Measurements from ENCODE around the gene SHANK1.

SHANK1 gene

GRCh38 chr19:50721441-50722137 is 2.0 kb upstream of the SHANK1 start:
- Histone ChIP-seq H3K9ac (ENCODE audit: low read depth, low read length, poor library complexity) (peak overlapping the region; percentile 32), H2BK12ac (ENCODE audit: low read length) (no peak overlapping the region), H2BK120ac (ENCODE audit: low read depth, low read length) (peak overlapping the region; percentile 14), H3K4me3 (ENCODE audit: low read length in 2 of 2) (no peak overlapping the region), H4K8ac (ENCODE audit: low read depth, low read length) (no peak overlapping the region), H2AFZ (ENCODE audit: low read length) (no peak overlapping the region), H3K23ac (ENCODE audit: low read depth, low read length, poor library complexity) (no peak overlapping the region), H3K36me3 (replicated peaks in 1 of 2; ENCODE audit: control insufficient read depth in 2 of 2, insufficient read depth in 2 of 2, low read length in 2 of 2) (no peaks in the 10 kb centered on the region), H3K4me1 (ENCODE audit: control insufficient read depth in 2 of 2, insufficient read depth in 1 of 2, low read depth in 1 of 2, low read length in 2 of 2) (peaks cover 12 to 28% of the 10 kb centered on the region in 2 donors), H2BK5ac (ENCODE audit: low read length) (no peak overlapping the region), H3K14ac (ENCODE audit: low read length) (no peak overlapping the region), H3K27ac (replicated peaks; ENCODE audit: low read length) (no peak overlapping the region), H3K9me3 (replicated peaks in 1 of 2; ENCODE audit: control insufficient read depth in 2 of 2, insufficient read depth in 1 of 2, low read depth in 1 of 2, low read length in 2 of 2) (no peaks in the 10 kb centered on the region), H2AK5ac (ENCODE audit: low read depth, low read length) (no peak overlapping the region), H2BK15ac (ENCODE audit: low read length) (no peak overlapping the region), H3K18ac (ENCODE audit: low read length) (no peak overlapping the region), H3K4ac (ENCODE audit: low read length) (no peak overlapping the region), H3K27me3 (ENCODE audit: control insufficient read depth in 3 of 3, insufficient read depth in 3 of 3, low read depth in 1 of 3, low read length in 3 of 3) (peaks cover 0 to 26% (median 25%) of the 10 kb centered on the region in 3 experiments), H3K4me2 (ENCODE audit: insufficient read depth, low read length, poor library complexity, severe bottlenecking) (no peak overlapping the region), H3K79me1 (ENCODE audit: low read depth, low read length) (peaks cover 6% of the 10 kb centered on the region), H4K91ac (ENCODE audit: low read depth, low read length, poor library complexity) (no peak overlapping the region)
- WGBS, 2 donors (ENCODE audit: extremely low coverage in 2 of 2, insufficient read length in 2 of 2, insufficient replicate concordance in 1 of 2) = no CpG with 5 or more reads among the region's 10 CpGs
- no peak for DNase-seq (ENCODE audit: low spot score)

- no CpG with 5 or more reads among the region's 8 CpGs for WGBS, 2 donors (ENCODE audit: extremely low coverage in 2 of 2, insufficient read length in 2 of 2, insufficient replicate concordance in 1 of 2)
- Histone ChIP-seq H2AFZ (ENCODE audit: low read length) (no peak overlapping the region), H3K23ac (ENCODE audit: low read depth, low read length, poor library complexity) (no peak overlapping the region), H2BK5ac (ENCODE audit: low read length) (no peak overlapping the region), H3K27me3 (ENCODE audit: control insufficient read depth in 3 of 3, insufficient read depth in 3 of 3, low read depth in 1 of 3, low read length in 3 of 3) (peaks cover 0 to 26% (median 25%) of the 10 kb centered on the region in 3 experiments), H2BK15ac (ENCODE audit: low read length) (peak overlapping the region; percentile 59), H2BK120ac (ENCODE audit: low read depth, low read length) (peak overlapping the region; percentile 14), H3K27ac (replicated peaks; ENCODE audit: low read length) (no peak overlapping the region), H3K4me3 (ENCODE audit: low read length in 2 of 2) (no peak overlapping the region), H3K14ac (ENCODE audit: low read length) (no peak overlapping the region), H3K36me3 (replicated peaks in 1 of 2; ENCODE audit: control insufficient read depth in 2 of 2, insufficient read depth in 2 of 2, low read length in 2 of 2) (no peaks in the 10 kb centered on the region), H2AK5ac (ENCODE audit: low read depth, low read length) (peak overlapping the region; percentile 7), H2BK12ac (ENCODE audit: low read length) (no peak overlapping the region), H3K9ac (ENCODE audit: low read depth, low read length, poor library complexity) (no peak overlapping the region), H4K91ac (ENCODE audit: low read depth, low read length, poor library complexity) (no peak overlapping the region), H3K4me1 (ENCODE audit: control insufficient read depth in 2 of 2, insufficient read depth in 1 of 2, low read depth in 1 of 2, low read length in 2 of 2) (peaks cover 12 to 26% of the 10 kb centered on the region in 2 donors), H3K79me1 (ENCODE audit: low read depth, low read length) (peaks cover 6% of the 10 kb centered on the region), H4K8ac (ENCODE audit: low read depth, low read length) (no peak overlapping the region), H3K18ac (ENCODE audit: low read length) (peak overlapping the region; percentile 36), H3K4ac (ENCODE audit: low read length) (no peak overlapping the region), H3K4me2 (ENCODE audit: insufficient read depth, low read length, poor library complexity, severe bottlenecking) (no peak overlapping the region), H3K9me3 (replicated peaks in 1 of 2; ENCODE audit: control insufficient read depth in 2 of 2, insufficient read depth in 1 of 2, low read depth in 1 of 2, low read length in 2 of 2) (no peaks in the 10 kb centered on the region)
- no peak for DNase-seq (ENCODE audit: low spot score)
Observed at GRCh38 chr19:50720921-50721381, 1.3 kb upstream of the SHANK1 start.

GRCh38 chr19:50720181-50720920 is 749 bp upstream of the SHANK1 start:
- Histone ChIP-seq H3K4me1 (ENCODE audit: control insufficient read depth in 2 of 2, insufficient read depth in 1 of 2, low read depth in 1 of 2, low read length in 2 of 2) (peaks cover 12 to 21% of the 10 kb centered on the region in 2 donors), H3K27me3 (ENCODE audit: control insufficient read depth in 3 of 3, insufficient read depth in 3 of 3, low read depth in 1 of 3, low read length in 3 of 3) (peaks cover 0 to 26% (median 25%) of the 10 kb centered on the region in 3 experiments), H2AK5ac (ENCODE audit: low read depth, low read length) (peak overlapping the region; percentile 38), H2BK120ac (ENCODE audit: low read depth, low read length) (no peak overlapping the region), H3K4me3 (ENCODE audit: low read length in 2 of 2) (peak overlapping the region in 1 of 2 donors; percentile 44), H3K36me3 (replicated peaks in 1 of 2; ENCODE audit: control insufficient read depth in 2 of 2, insufficient read depth in 2 of 2, low read length in 2 of 2) (no peaks in the 10 kb centered on the region), H3K18ac (ENCODE audit: low read length) (peak overlapping the region; percentile 48), H3K9me3 (replicated peaks in 1 of 2; ENCODE audit: control insufficient read depth in 2 of 2, insufficient read depth in 1 of 2, low read depth in 1 of 2, low read length in 2 of 2) (no peaks in the 10 kb centered on the region), H3K14ac (ENCODE audit: low read length) (peak overlapping the region; percentile 48), H3K4ac (ENCODE audit: low read length) (peak overlapping the region; percentile 71), H2BK15ac (ENCODE audit: low read length) (peak overlapping the region; percentile 59), H3K79me1 (ENCODE audit: low read depth, low read length) (peaks cover 3% of the 10 kb centered on the region), H3K23ac (ENCODE audit: low read depth, low read length, poor library complexity) (no peak overlapping the region), H2BK5ac (ENCODE audit: low read length) (no peak overlapping the region), H3K4me2 (ENCODE audit: insufficient read depth, low read length, poor library complexity, severe bottlenecking) (no peak overlapping the region), H2BK12ac (ENCODE audit: low read length) (peak overlapping the region; percentile 96), H2AFZ (ENCODE audit: low read length) (no peak overlapping the region), H4K8ac (ENCODE audit: low read depth, low read length) (no peak overlapping the region), H3K27ac (replicated peaks; ENCODE audit: low read length) (no peak overlapping the region), H4K91ac (ENCODE audit: low read depth, low read length, poor library complexity) (no peak overlapping the region), H3K9ac (ENCODE audit: low read depth, low read length, poor library complexity) (no peak overlapping the region)
- WGBS, 2 donors (ENCODE audit: extremely low coverage in 2 of 2, insufficient read length in 2 of 2, insufficient replicate concordance in 1 of 2) = no CpG with 5 or more reads among the region's 21 CpGs
- no peak for DNase-seq (ENCODE audit: low spot score)

GRCh38 chr19:50719119-50719435 is 525 bp downstream of the SHANK1 start:
- no peaks in the 10 kb centered on the region for H3K36me3 ChIP-seq (replicated peaks in 1 of 2; ENCODE audit: control insufficient read depth in 2 of 2, insufficient read depth in 2 of 2, low read length in 2 of 2)
- WGBS, 2 donors (ENCODE audit: extremely low coverage in 2 of 2, insufficient read length in 2 of 2, insufficient replicate concordance in 1 of 2) = no CpG with 5 or more reads among the region's 30 CpGs
- H3K9ac ChIP-seq (ENCODE audit: low read depth, low read length, poor library complexity) = peak overlapping the region; percentile 88
- H3K4me3 ChIP-seq (ENCODE audit: low read length in 2 of 2) = peak overlapping the region; percentile 55 to 83
- peak overlapping the region; percentile 43 for H2AK5ac ChIP-seq (ENCODE audit: low read depth, low read length)
- peak overlapping the region; percentile 91 for H2AFZ ChIP-seq (ENCODE audit: low read length)
- no peak overlapping the region for H2BK12ac ChIP-seq (ENCODE audit: low read length)
- no peak overlapping the region for H2BK5ac ChIP-seq (ENCODE audit: low read length)
- peak overlapping the region; percentile 94 for H3K18ac ChIP-seq (ENCODE audit: low read length)
- peak overlapping the region; percentile 57 for H3K23ac ChIP-seq (ENCODE audit: low read depth, low read length, poor library complexity)
- DNase-seq (ENCODE audit: low spot score) = no peak
- H3K79me1 ChIP-seq (ENCODE audit: low read depth, low read length) = no peaks in the 10 kb centered on the region
- no peaks in the 10 kb centered on the region for H3K9me3 ChIP-seq (replicated peaks in 1 of 2; ENCODE audit: control insufficient read depth in 2 of 2, insufficient read depth in 1 of 2, low read depth in 1 of 2, low read length in 2 of 2)
- no peak overlapping the region for H3K4ac ChIP-seq (ENCODE audit: low read length)
- peak overlapping the region; percentile 86 for H3K4me2 ChIP-seq (ENCODE audit: insufficient read depth, low read length, poor library complexity, severe bottlenecking)
- H3K27me3 ChIP-seq (ENCODE audit: control insufficient read depth in 3 of 3, insufficient read depth in 3 of 3, low read depth in 1 of 3, low read length in 3 of 3) = peaks cover 0 to 26% (median 25%) of the 10 kb centered on the region in 3 experiments
- H3K14ac ChIP-seq (ENCODE audit: low read length) = no peak overlapping the region
- H3K4me1 ChIP-seq (ENCODE audit: control insufficient read depth in 2 of 2, insufficient read depth in 1 of 2, low read depth in 1 of 2, low read length in 2 of 2) = peaks cover 10 to 21% of the 10 kb centered on the region in 2 donors
- no peak overlapping the region for H2BK120ac ChIP-seq (ENCODE audit: low read depth, low read length)
- H2BK15ac ChIP-seq (ENCODE audit: low read length) = no peak overlapping the region
- H4K91ac ChIP-seq (ENCODE audit: low read depth, low read length, poor library complexity) = no peak overlapping the region
- H4K8ac ChIP-seq (ENCODE audit: low read depth, low read length) = no peak overlapping the region
- no peak overlapping the region for H3K27ac ChIP-seq (replicated peaks; ENCODE audit: low read length)

Measured in neuronal stem cell (in vitro differentiated cells).